GM12878 (cell line): ENCODE data around the gene ZSWIM5. TPM values are rescaled to one million over a fixed set of nuclear protein-coding genes. Genes with fewer than 3 reads are reported as not detected.

ENCODE experiments used
- ATAC-seq: fragments of 200-7000 bp; cut with Tn5 transposase; 3 replicates; pipeline ENCODE4 v1.9.1; 2020; ENCODE audit warnings: mild to moderate bottlenecking, moderate library complexity
- BruUV-seq: library from RNA; stranded (reverse); fragments of 400-500 nt; replicated peaks from 2 replicates; lab custom pipeline; 2021; lab: Mats Ljungman, UMichigan
- CTCF ChIA-PET: fragments of 300-600 bp; sonication (Branson Sonifier 250); formaldehyde crosslinking; extraction: SDS; loops from one replicate; lab custom pipeline; 2021; ENCODE audit warnings: inconsistent platforms; lab: Yijun Ruan, JAX
- POLR2A ChIA-PET: fragments of 350-600 bp; formaldehyde crosslinking; extraction: SDS; loops from one replicate; lab custom pipeline; 2021; ENCODE audit warnings: inconsistent platforms; lab: Charles Lee
- RAD21 ChIA-PET: fragments of 300-600 bp; sonication (Branson Sonifier 250); formaldehyde crosslinking; loops from one replicate; lab custom pipeline; 2023; ENCODE audit warnings: antibody characterized with exemption; ENCODE audit not compliant: unreplicated experiment; lab: Charles Lee
- SMC1A ChIA-PET: fragments of 300-600 bp; sonication (Branson Sonifier 250); formaldehyde crosslinking; loops from one replicate; lab custom pipeline; 2023; ENCODE audit not compliant: unreplicated experiment, uncharacterized antibody; lab: Charles Lee
- DNase-seq: peaks from one replicate; pipeline ENCODE4 v3.0.0-alpha.2; 2011; ENCODE audit warnings: low read depth, low spot score
- FAIRE-seq: peaks from 3 replicates; lab custom pipeline; 2011; peaks lifted over from hg19 to GRCh38; lab: Jason Lieb, UNC
- H2AFZ ChIP-seq: 2 replicates; pipeline ENCODE4 v1.6.0; 2011; ENCODE audit warnings: low read depth, low read length, control low read depth; ENCODE audit not compliant: control insufficient read depth
- H3K27ac ChIP-seq: 2 replicates; pipeline ENCODE4 v1.5.1; 2011; ENCODE audit warnings: control low read depth; ENCODE audit not compliant: control insufficient read depth, insufficient read depth
- H3K27me3 ChIP-seq, 2 experiments: replicated peaks in 1 of 2; 2 replicates each; pipeline versions ENCODE4 v1.6.0 to v1.6.1; 2011; ENCODE audit warnings: low read length in 1 of 2; ENCODE audit not compliant: control insufficient read depth in 2 of 2, insufficient read depth in 2 of 2
- H3K36me3 ChIP-seq, 2 experiments: 2 replicates each; pipeline ENCODE4 v1.5.1; 2011; ENCODE audit warnings: low read length in 1 of 2; ENCODE audit not compliant: control insufficient read depth in 2 of 2, insufficient read depth in 2 of 2
- H3K4me1 ChIP-seq: 2 replicates; pipeline ENCODE4 v1.6.1; 2011; ENCODE audit warnings: mild to moderate bottlenecking, low read length, moderate library complexity, mixed read lengths; ENCODE audit not compliant: control insufficient read depth, insufficient read depth
- H3K4me2 ChIP-seq: 2 replicates; pipeline ENCODE4 v1.6.0; 2011; ENCODE audit warnings: control low read depth; ENCODE audit not compliant: control insufficient read depth, insufficient read depth
- H3K4me3 ChIP-seq: fragments of 200-600 bp; sonication (generic); 2 replicates; pipeline ENCODE4 v1.5.1; 2016
- H3K79me2 ChIP-seq: 2 replicates; pipeline ENCODE4 v1.6.0; 2011; ENCODE audit warnings: low read length; ENCODE audit not compliant: control insufficient read depth, insufficient read depth
- H3K9ac ChIP-seq: 2 replicates; pipeline ENCODE4 v1.8.0; 2011; ENCODE audit warnings: low read length, control low read depth, mixed read lengths; ENCODE audit not compliant: control insufficient read depth, insufficient read depth
- H3K9me3 ChIP-seq: replicated peaks from 3 replicates; pipeline ENCODE4 v1.5.1; 2011; ENCODE audit warnings: mild to moderate bottlenecking, low read length; ENCODE audit not compliant: control insufficient read depth, insufficient read depth
- H4K20me1 ChIP-seq: 2 replicates; pipeline ENCODE4 v1.6.0; 2011; ENCODE audit not compliant: control insufficient read depth, insufficient read depth
- ATF3 ChIP-seq: IDR thresholded peaks from 2 replicates; pipeline ENCODE4 v1.6.1; 2011; ENCODE audit warnings: low read depth, mild to moderate bottlenecking, low read length, moderate library complexity, borderline replicate concordance; ENCODE audit errors: extremely low read depth
- E4F1 ChIP-seq: fragments of 450-650 bp; IDR thresholded peaks from 2 replicates; pipeline ENCODE4 v1.6.1; 2018; ENCODE audit warnings: borderline replicate concordance, mild to moderate bottlenecking; ENCODE audit not compliant: partially characterized antibody
- EED ChIP-seq: sonication (generic); IDR thresholded peaks from 2 replicates; pipeline ENCODE4 v1.6.1; 2016; ENCODE audit warnings: antibody characterized with exemption, low read depth
- ELK1 ChIP-seq: IDR thresholded peaks from 2 replicates; pipeline ENCODE4 v1.6.1; 2012; ENCODE audit warnings: low read depth, low read length, improper control_type of control experiment
- IKZF1 ChIP-seq: fragments of 450-650 bp; conservative IDR thresholded peaks from 2 replicates; pipeline ENCODE4 v1.6.1; 2017; ENCODE audit warnings: antibody characterized with exemption, mild to moderate bottlenecking
- PAX5 ChIP-seq: IDR thresholded peaks from 2 replicates; pipeline ENCODE4 v1.6.1; 2011; ENCODE audit warnings: low read depth, low read length, borderline replicate concordance
- RELB ChIP-seq: fragments of 450-650 bp; IDR thresholded peaks from 2 replicates; pipeline ENCODE4 v1.6.1; 2017; ENCODE audit warnings: low read depth, mild to moderate bottlenecking, moderate library complexity
- TARDBP ChIP-seq: IDR thresholded peaks from 2 replicates; pipeline ENCODE4 v1.6.1; 2016; ENCODE audit warnings: borderline replicate concordance
- ZBED1 ChIP-seq: IDR thresholded peaks from 2 replicates; pipeline ENCODE4 v1.6.1; 2016; ENCODE audit warnings: borderline replicate concordance
- ZZZ3 ChIP-seq: IDR thresholded peaks from 2 replicates; pipeline ENCODE4 v1.6.1; 2011; ENCODE audit warnings: low read depth; ENCODE audit not compliant: control insufficient read depth, insufficient read length
- WGBS: methylation state at CpG from one replicate; pipeline ENCODE4 v1.1.6; 2016; ENCODE audit warnings: low lambda C conversion rate; ENCODE audit not compliant: insufficient replicate concordance, insufficient coverage; ENCODE audit errors: missing lambda C conversion rate; 5-methylcytosine and 5-hydroxymethylcytosine counted together
- in situ Hi-C: fragments of 300-500 bp; cut with MboI; formaldehyde crosslinking; loops from 9 replicates; pipeline ENCODE4 v1.14.3; 2018; ENCODE audit warnings: mixed read lengths
- intact Hi-C: fragments of 100-400 bp; cut with micrococcal nuclease; formaldehyde crosslinking; loops from one replicate; pipeline ENCODE4 v1.14.2; 2022; ENCODE audit not compliant: unreplicated experiment
- polyA plus RNA-seq, 11 experiments: library from polyadenylated mRNA; depleted of rRNA in 4 of 11; unstranded in 6 of 11; stranded (reverse) in 5 of 11; fragments of >200 nt; fragmentation: Nextera tagmentation in 4 of 11; fragmentation: Illumina TruSeq in 1 of 11; extraction: Ambion mirVana in 4 of 11; extraction: Trizol in 1 of 11; gene quantifications; 1 replicate in 1 of 11; 2 replicates in 10 of 11; pipeline versions ENCODE4 v1.2.1 to v1.2.3, GENCODE V29; 2011 to 2016; ENCODE audit warnings: inconsistent platforms in 2 of 11, missing spikeins in 2 of 11, low read depth in 1 of 11
- total RNA-seq, 4 experiments: library from RNA; depleted of rRNA in 3 of 4; stranded (reverse); fragments of >200 nt in 3 of 4; fragmentation: Illumina TruSeq in 1 of 4; extraction: Trizol in 1 of 4; gene quantifications; 2 replicates each; pipeline versions ENCODE4 v1.2.1 to v1.2.3, GENCODE V29; 2013 to 2021

The ZSWIM5 gene
- total and polyA plus RNA-seq, 10 of the 15 experiments (the other 5 are each of a cell fraction or from before 2014, with no cell fraction given) = 0.07 to 0.97 (median 0.34) TPM; not detected in 1

- no peak for TF ChIP-seq E4F1
- TF ChIP-seq, all 136 proteins: peak for 0
Measured at GRCh38 chr1:45141247-45142003, 65.0 kb downstream of the ZSWIM5 start (continued).

- WGBS = 37% methylated on average over 2 of the region's 2 CpGs
- no peak for FAIRE-seq
- H3K9me3 ChIP-seq = no peaks in the 10 kb centered on the region
- ChIA-PET CTCF (interaction anchor here (0.7 kb wide), 1 partner anchor 788 kb away, joined by 3 read pairs; no protein-coding TSS in a partner anchor), RAD21 (no interaction called here), SMC1A (interaction anchor here (2.0 kb wide), 1 partner anchor 22 kb away, joined by 5 read pairs; no protein-coding TSS in a partner anchor)
- intact Hi-C loops = no loop called here
- in situ Hi-C loops = no loop called here
- H4K20me1 ChIP-seq = no peaks in the 10 kb centered on the region
- no peak overlapping the region for H3K9ac ChIP-seq
- H3K4me1 ChIP-seq = no peaks in the 10 kb centered on the region
- H2AFZ ChIP-seq = no peak overlapping the region
- H3K4me3 ChIP-seq = no peak overlapping the region
- TF ChIP-seq PAX5 = no peak
- TF ChIP-seq IKZF1 = no peak
- TF ChIP-seq ELK1 = no peak
- TF ChIP-seq TARDBP = no peak
- TF ChIP-seq RELB = no peak
- no peak for TF ChIP-seq EED
- no peak for TF ChIP-seq ZBED1
- TF ChIP-seq ATF3 = no peak
- TF ChIP-seq ZZZ3 = no peak
- TF ChIP-seq, all 136 proteins: peak for 0
- ATAC-seq (no peak), DNase-seq (no peak)
- no peaks in the 10 kb centered on the region for H3K27me3 ChIP-seq
- H3K27ac ChIP-seq = no peak overlapping the region
- H3K4me2 ChIP-seq = no peak overlapping the region
- POLR2A ChIA-PET = no interaction called here
- no TSS peak for BruUV-seq
- no peaks in the 10 kb centered on the region for H3K79me2 ChIP-seq
- no peaks in the 10 kb centered on the region for H3K36me3 ChIP-seq
Measured at GRCh38 chr1:45136984-45137383, 69.4 kb downstream of the ZSWIM5 start.
